Kidney (tissue), 14 donors: Measurements from ENCODE around the gene AUTS2. TPM values are rescaled to one million over a fixed set of nuclear protein-coding genes. Genes with fewer than 3 reads are reported as not detected.

Experiments used
- DNase-seq, 5 donors: peaks; one replicate each; pipeline ENCODE4 v3.0.0-alpha.2; 2013 to 2020
- FAIRE-seq: peaks from 2 replicates; lab custom pipeline; 2012; peaks lifted over from hg19 to GRCh38; lab: Jason Lieb, UNC
- H3K27ac ChIP-seq, 2 donors: one replicate each; pipeline ENCODE4 v1.7.0; 2013; ENCODE audit warnings: low read depth in 2 of 2, low read length in 2 of 2, inconsistent platforms in 1 of 2
- H3K27me3 ChIP-seq: one replicate; pipeline ENCODE4 v1.7.1; 2013; ENCODE audit warnings: low read length, inconsistent platforms; ENCODE audit not compliant: control insufficient read depth, insufficient read depth
- H3K36me3 ChIP-seq, 3 donors: one replicate each; pipeline versions ENCODE4 v1.7.0 to v1.7.1; 2013; ENCODE audit warnings: low read length in 3 of 3, control low read depth in 1 of 3, inconsistent platforms in 1 of 3; ENCODE audit not compliant: insufficient read depth in 3 of 3, control insufficient read depth in 2 of 3
- H3K4me1 ChIP-seq, 3 donors: one replicate each; pipeline versions ENCODE4 v1.7.0 to v1.7.1; 2013; ENCODE audit warnings: low read length in 3 of 3, inconsistent platforms in 1 of 3, low read depth in 1 of 3; ENCODE audit not compliant: control insufficient read depth in 2 of 3, insufficient read depth in 2 of 3
- H3K4me3 ChIP-seq, 3 donors: one replicate each; pipeline versions ENCODE4 v1.7.0 to v1.8.1; 2013; ENCODE audit warnings: low read length in 3 of 3, control low read depth in 1 of 3, inconsistent platforms in 1 of 3
- H3K9ac ChIP-seq, 3 donors: one replicate each; pipeline versions ENCODE4 v1.7.0 to v1.7.1; 2013; ENCODE audit warnings: low read length in 3 of 3, control low read depth in 1 of 3, inconsistent platforms in 1 of 3
- H3K9me3 ChIP-seq, 3 donors: one replicate each; pipeline versions ENCODE4 v1.7.0 to v1.7.1; 2013; ENCODE audit warnings: low read length in 3 of 3, control low read depth in 1 of 3, inconsistent platforms in 1 of 3; ENCODE audit not compliant: control insufficient read depth in 2 of 3, insufficient read depth in 1 of 3
- CTCF ChIP-seq: IDR thresholded peaks from 3 replicates; pipeline ENCODE4 v1.5.1; 2012; ENCODE audit warnings: mild to moderate bottlenecking, moderate library complexity, borderline replicate concordance; ENCODE audit not compliant: insufficient read depth; ENCODE audit errors: extremely low read depth
- intact Hi-C: fragments of 100-400 bp; cut with DNase I; formaldehyde crosslinking; loops from one replicate; pipeline ENCODE4 v1.11.1; 2022
- polyA plus RNA-seq: library from polyadenylated mRNA; stranded (reverse); fragments of 350-450 nt; fragmentation: Illumina TruSeq; extraction: RNeasy Lipid Tissue Mini Kit (QIAGEN cat#74804); gene quantifications from one replicate; pipeline ENCODE4 v1.2.3, GENCODE V29; 2014; ENCODE audit warnings: low read depth, low replicate concordance; ENCODE audit not compliant: insufficient read depth
- total RNA-seq: library from RNA; stranded (reverse); fragmentation: NEBNext Ultra II Directional; extraction: Animal tissue kit (Norgen Biotek cat#: 25700); gene quantifications from one replicate; pipeline ENCODE4 v1.2.1, GENCODE V29; 2021
- donor health status: control.
- donor health status: control.
- donor health status: control.
- donor health status: control.
- donor health status: control.
- donor health status: DM: yes; HTN: yes; CAD: no.
- donor health status: Normal renal cell carcinoma (clear cell type).

Gene AUTS2
- total and polyA plus RNA-seq, 2 donors from 2014 or later: 5.2 to 33.8 TPM

- H3K9ac ChIP-seq: no peak overlapping the region
- no peaks in the 10 kb centered on the region for H3K4me1 ChIP-seq
- DNase-seq (no peak), FAIRE-seq (no peak)
- H3K27me3 ChIP-seq: no peaks in the 10 kb centered on the region
- H3K4me3 ChIP-seq: no peak overlapping the region
- no peaks in the 10 kb centered on the region for H3K9me3 ChIP-seq
- H3K36me3 ChIP-seq: no peaks in the 10 kb centered on the region
- H3K27ac ChIP-seq: no peak overlapping the region
- no peak for TF ChIP-seq CTCF
- intact Hi-C loops: no loop called here
Observed at GRCh38 chr7:69849268-69849667, 251.0 kb downstream of the AUTS2 start.

- FAIRE-seq (no peak), DNase-seq (no peak)
Observed at GRCh38 chr7:69857014-69857413, 258.7 kb downstream of the AUTS2 start.

GRCh38 chr7:69858471-69858870, 260.2 kb downstream of the AUTS2 start:
- H3K4me1 ChIP-seq: no peaks in the 10 kb centered on the region
- no peaks in the 10 kb centered on the region for H3K36me3 ChIP-seq
- H3K27ac ChIP-seq: no peak overlapping the region
- FAIRE-seq: no peak
- H3K9ac ChIP-seq: no peak overlapping the region
- H3K9me3 ChIP-seq: no peaks in the 10 kb centered on the region
- H3K4me3 ChIP-seq: no peak overlapping the region
- intact Hi-C loops: no loop called here
- H3K27me3 ChIP-seq: no peaks in the 10 kb centered on the region
- no peak for TF ChIP-seq CTCF
- DNase-seq: no peak

More at GRCh38 chr7:69857014-69857413, 258.7 kb downstream of the AUTS2 start:
- Histone ChIP-seq H3K27me3 (no peaks in the 10 kb centered on the region), H3K27ac (no peak overlapping the region), H3K36me3 (no peaks in the 10 kb centered on the region), H3K4me1 (no peaks in the 10 kb centered on the region), H3K9ac (no peak overlapping the region), H3K4me3 (no peak overlapping the region), H3K9me3 (no peaks in the 10 kb centered on the region)
- no peak for TF ChIP-seq CTCF
- intact Hi-C loops: no loop called here

- FAIRE-seq (no peak), DNase-seq (no peak)
- Histone ChIP-seq H3K27ac (no peak overlapping the region), H3K36me3 (no peaks in the 10 kb centered on the region), H3K9ac (no peak overlapping the region), H3K9me3 (no peaks in the 10 kb centered on the region), H3K27me3 (no peaks in the 10 kb centered on the region), H3K4me1 (no peaks in the 10 kb centered on the region), H3K4me3 (no peak overlapping the region)
- no peak for TF ChIP-seq CTCF
- intact Hi-C loops: no loop called here
Observed at GRCh38 chr7:69859342-69859741, 261.1 kb downstream of the AUTS2 start.
